ENCODE results near the gene TNIK.

DNA sequence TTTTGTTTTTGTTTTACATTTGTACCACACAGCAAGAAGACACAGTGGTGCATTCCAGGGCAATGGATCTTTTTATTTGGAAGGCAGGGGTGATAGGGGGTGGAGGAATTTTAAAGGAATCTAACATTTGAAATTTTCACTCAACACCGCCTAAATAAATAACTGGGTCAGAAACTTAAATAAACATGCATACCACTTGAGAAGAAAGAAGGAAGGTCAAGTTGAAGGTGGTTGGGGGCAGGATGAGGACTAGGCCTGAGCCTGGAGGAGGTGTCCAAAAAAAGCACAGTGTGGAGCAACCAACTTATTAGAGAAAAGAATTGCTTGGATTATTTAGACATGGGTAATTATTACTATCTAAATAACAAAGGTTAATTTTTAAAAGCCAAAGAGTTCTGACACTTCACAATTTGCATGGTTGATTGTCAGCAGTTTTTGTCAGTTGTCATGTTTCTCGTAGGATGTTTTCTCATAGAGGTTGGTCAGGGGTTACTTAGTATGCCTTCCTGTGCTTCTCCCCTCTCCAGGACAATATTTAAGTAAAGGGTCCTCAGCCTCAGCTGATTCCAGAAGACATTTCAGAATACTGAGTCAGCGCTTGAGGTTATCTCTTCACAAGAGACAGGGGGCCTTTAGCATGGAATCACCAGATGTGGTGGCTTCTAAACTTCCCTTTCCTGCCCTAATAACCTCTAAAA, 260.0 kb downstream of the TNIK start:
- TF ChIP-seq ZNF274 (IDR thresholded peaks at IDR 0.05; ENCODE audit: low read depth, low read length) (no peak), YY1 (IDR thresholded peaks at IDR 0.05; ENCODE audit: insufficient read depth, insufficient read length) (no peak), SUZ12 (IDR thresholded peaks at IDR 0.05; ENCODE audit: extremely low read depth, insufficient read depth, insufficient read length) (no peak)
